Gastrocnemius medialis (tissue), 4 donors: Measurements from ENCODE around the gene MGAT5.

Experiments
- CTCF ChIP-seq, 5 experiments: fragments of 450-650 bp in 3 of 5; fragments of 200-600 bp in 2 of 5; sonication (generic) in 2 of 5; IDR thresholded peaks in 4 of 5; conservative IDR thresholded peaks in 1 of 5; 1 replicate in 4 of 5; 2 replicates in 1 of 5; pipeline ENCODE4 v1.5.1; 2016 to 2019; ENCODE audit warnings: antibody characterized with exemption in 5 of 5, mild to moderate bottlenecking in 3 of 5, moderate library complexity in 3 of 5
- POLR2A ChIP-seq, 2 donors: fragments of 450-650 bp; IDR thresholded peaks; one replicate each; pipeline ENCODE4 v1.6.1; 2017; ENCODE audit warnings: antibody characterized with exemption in 2 of 2, mild to moderate bottlenecking in 2 of 2, moderate library complexity in 2 of 2

GRCh38 chr2:134296301-134296700 is 42.4 kb downstream of the MGAT5 start:
- no peak for TF ChIP-seq CTCF (IDR thresholded peaks at IDR 0.05 in 4 of 5, conservative IDR thresholded peaks at IDR 0.05 in 1 of 5)
- TF ChIP-seq POLR2A (IDR thresholded peaks at IDR 0.05): no peak
